Measurements from ENCODE around the gene CALM3.

The CALM3 gene

GRCh38 chr19:46656541-46656940 is 55.4 kb downstream of the CALM3 start:
- no peak for DNase-seq (ENCODE audit: low read depth, low spot score)
- H3K4me3 ChIP-seq (ENCODE audit: low read depth, low read length), result no peak overlapping the region
- in situ Hi-C loops (cut with HindIII; ENCODE audit: low sequenced_read_pairs), result no loop called here
- no peak for TF ChIP-seq CTCF (IDR thresholded peaks at IDR 0.05; ENCODE audit: low read depth, low read length)

DNA sequence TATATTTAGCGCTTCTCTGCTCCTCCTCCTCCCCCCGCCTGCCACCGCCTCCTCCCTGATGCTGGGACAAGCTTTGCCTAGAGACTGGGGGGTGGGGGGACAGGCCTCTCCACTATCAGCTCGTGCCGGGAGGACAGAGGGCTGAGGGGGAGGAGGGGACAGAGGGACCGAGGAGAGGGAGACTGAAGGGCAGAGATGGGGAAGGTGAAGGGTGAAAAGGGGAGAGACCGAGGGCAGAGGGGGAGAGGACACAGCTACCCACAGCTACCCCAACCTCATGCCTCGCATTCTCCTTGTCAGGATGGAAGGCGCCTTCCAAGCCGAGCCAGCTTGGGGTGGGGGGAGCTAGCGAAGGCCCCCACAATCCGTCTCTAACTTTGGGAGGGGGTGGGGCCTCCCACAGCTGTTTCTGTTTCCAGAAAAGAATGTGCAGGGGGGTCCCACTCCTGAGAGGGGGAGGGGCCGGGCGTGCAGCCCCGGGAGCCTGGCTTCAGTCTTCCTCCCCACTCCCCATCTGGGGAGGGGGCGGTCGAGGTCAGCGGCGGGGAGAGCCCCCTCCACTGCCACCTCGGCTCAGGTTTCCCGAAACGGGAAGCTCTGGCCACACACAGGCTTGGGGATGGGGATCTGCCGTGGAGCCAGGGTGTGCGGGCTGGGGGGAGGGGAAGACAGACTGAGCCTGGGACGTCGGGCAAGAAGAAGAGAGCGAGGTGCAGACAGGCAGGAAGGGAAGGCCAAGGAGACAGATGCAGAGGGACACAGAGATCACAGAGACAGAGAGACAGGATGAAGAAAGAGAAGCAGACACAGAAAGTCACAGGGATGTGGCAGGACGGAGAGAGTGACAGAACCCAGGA is 58.2 kb downstream of the CALM3 start:
- in situ Hi-C loops (cut with HindIII; ENCODE audit: low sequenced_read_pairs), result no loop called here
- DNase-seq (ENCODE audit: low read depth, low spot score), result no peak
- H3K4me3 ChIP-seq (ENCODE audit: low read depth, low read length), result peak overlapping the region; percentile 38
- no peak for TF ChIP-seq CTCF (IDR thresholded peaks at IDR 0.05; ENCODE audit: low read depth, low read length)

- in situ Hi-C loops (cut with HindIII; ENCODE audit: low sequenced_read_pairs), result no loop called here
- no peak for DNase-seq (ENCODE audit: low read depth, low spot score)
- peak overlapping the region; percentile 38 for H3K4me3 ChIP-seq (ENCODE audit: low read depth, low read length)
- no peak for TF ChIP-seq CTCF (IDR thresholded peaks at IDR 0.05; ENCODE audit: low read depth, low read length)
Observed at GRCh38 chr19:46660008-46660517, 58.9 kb downstream of the CALM3 start.
